ENCODE data around the gene MEX3D. TPM values are rescaled to one million over a fixed set of nuclear protein-coding genes. Genes with fewer than 3 reads are reported as not detected.

MEX3D gene
- total RNA-seq, 1 experiment from 2014 or later = 70.4 TPM

- Histone ChIP-seq H3K9me3 (ENCODE audit: control insufficient read depth, low read depth, low read length) (no peaks in the 10 kb centered on the region), H3K9ac (ENCODE audit: extremely low read depth, insufficient read length, low read length) (no peak overlapping the region), H3T11ph (ENCODE audit: low read length) (no peak overlapping the region), H2BK15ac (ENCODE audit: low read depth, low read length) (no peak overlapping the region), H3K14ac (ENCODE audit: insufficient read depth, low read length) (no peak overlapping the region), H2BK20ac (ENCODE audit: low read depth, low read length, poor library complexity, severe bottlenecking) (no peak overlapping the region), H3K23ac (ENCODE audit: insufficient read length, low read depth, low read length) (no peak overlapping the region), H2BK120ac (ENCODE audit: low read depth, low read length, poor library complexity, severe bottlenecking) (no peak overlapping the region), H4K8ac (replicated peaks; ENCODE audit: insufficient read length, low read depth, low read length) (no peak overlapping the region), H3K18ac (ENCODE audit: insufficient read length, low read depth, low read length) (no peak overlapping the region), H2BK12ac (ENCODE audit: insufficient read length, low read depth, low read length) (no peak overlapping the region), H3K4ac (ENCODE audit: low read depth, low read length) (no peak overlapping the region), H3K4me1 (ENCODE audit: insufficient read depth, low read length) (no peaks in the 10 kb centered on the region), H3K4me2 (ENCODE audit: insufficient read depth, insufficient read length, low read length) (peak overlapping the region; percentile 14), H2BK5ac (ENCODE audit: insufficient read length, low read length) (no peak overlapping the region), H3K79me1 (ENCODE audit: insufficient read depth, low read depth, low read length, poor library complexity, severe bottlenecking) (no peaks in the 10 kb centered on the region), H4K5ac (ENCODE audit: insufficient read length, low read depth, low read length) (no peak overlapping the region), H3K27me3 (ENCODE audit: insufficient read depth, low read length) (no peaks in the 10 kb centered on the region), H4K20me1 (ENCODE audit: control insufficient read depth, insufficient read depth, insufficient read length) (no peaks in the 10 kb centered on the region), H3K79me2 (ENCODE audit: insufficient read depth, low read length) (no peaks in the 10 kb centered on the region), H3K27ac (ENCODE audit: insufficient read length, low read depth, low read length) (no peak overlapping the region), H2AK5ac (ENCODE audit: insufficient read length, low read length) (no peak overlapping the region), H2AFZ (ENCODE audit: low read length) (no peak overlapping the region), H3K56ac (ENCODE audit: insufficient read length, low read depth, low read length) (no peak overlapping the region), H3K23me2 (ENCODE audit: insufficient read length, low read depth, low read length, poor library complexity, severe bottlenecking) (peaks cover 11% of the 10 kb centered on the region), H4K91ac (ENCODE audit: insufficient read length, low read depth, low read length) (no peak overlapping the region)
- Mint-ChIP-seq H3K4me3 (peak overlapping the region in 1 of 2 experiments; percentile 59; a peak in 3 of 5 replicates), H3K36me3 (ENCODE audit: insufficient read depth in 1 of 3, low read depth in 3 of 3) (no peaks in the 10 kb centered on the region), H3K27me3 (ENCODE audit: low read depth) (peaks cover 67% of the 10 kb centered on the region), H3K27ac (no peak overlapping the region), H3K9me3 (peaks cover 0 to 4% of the 10 kb centered on the region in 2 experiments; a peak in 1 of 5 replicates), H3K4me1 (peaks cover 13 to 20% of the 10 kb centered on the region in 2 experiments)
- no CpG with 5 or more reads among the region's 12 CpGs for WGBS (ENCODE audit: extremely low coverage, insufficient read length, low lambda C conversion rate)
- TF ChIP-seq CTCF (conservative IDR thresholded peaks at IDR 0.05) = no peak
- DNase-seq = no peak
These were observed 59.6 kb downstream of the MEX3D start for GRCh38 chr19:1508507-1508856.
